ENCODE results near the gene LRCH3. TPM values are rescaled to one million over a fixed set of nuclear protein-coding genes. Genes with fewer than 3 reads are reported as not detected.

The LRCH3 gene
- total RNA-seq, 1 donor from 2014 or later = 42.1 TPM

DNA sequence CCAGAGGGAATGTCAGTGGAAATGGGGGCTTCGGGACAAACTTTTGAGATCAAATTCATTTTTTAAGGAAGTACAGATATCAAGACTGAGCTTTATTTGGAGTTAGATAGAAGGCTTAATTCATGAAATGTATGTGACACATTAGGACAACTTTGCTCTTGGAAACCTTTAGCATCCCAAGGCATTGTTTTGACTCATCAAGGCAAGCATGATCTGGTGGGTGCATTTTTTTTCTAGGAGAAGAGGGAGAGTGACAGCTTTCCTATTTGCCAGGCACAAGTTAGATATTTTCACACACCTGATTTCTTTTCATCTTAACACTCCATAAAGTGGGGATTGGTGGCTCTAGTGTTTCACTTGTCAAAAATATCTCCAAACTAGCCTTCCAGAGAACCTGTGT lies 97.5 kb downstream of the LRCH3 start:
- peak; percentile 39 for FAIRE-seq
- H3K27ac ChIP-seq (ENCODE audit: low read depth, low read length) = no peak overlapping the region
- peak overlapping the region; percentile 22 for H3K27ac Mint-ChIP-seq (ENCODE audit: unreplicated experiment)

GRCh38 chr3:197889204-197889930 lies 98.3 kb downstream of the LRCH3 start:
- Mint-ChIP-seq H3K4me3 (ENCODE audit: unreplicated experiment) (no peak overlapping the region), H3K36me3 (ENCODE audit: low read depth, unreplicated experiment) (no peaks in the 10 kb centered on the region), H3K27me3 (ENCODE audit: low read depth, unreplicated experiment) (no peaks in the 10 kb centered on the region), H3K9me3 (ENCODE audit: unreplicated experiment) (no peaks in the 10 kb centered on the region), H3K27ac (ENCODE audit: unreplicated experiment) (peak overlapping the region; percentile 27), H3K4me1 (ENCODE audit: low read depth, unreplicated experiment) (peaks cover 14% of the 10 kb centered on the region)
- TF ChIP-seq, protein P1, sequence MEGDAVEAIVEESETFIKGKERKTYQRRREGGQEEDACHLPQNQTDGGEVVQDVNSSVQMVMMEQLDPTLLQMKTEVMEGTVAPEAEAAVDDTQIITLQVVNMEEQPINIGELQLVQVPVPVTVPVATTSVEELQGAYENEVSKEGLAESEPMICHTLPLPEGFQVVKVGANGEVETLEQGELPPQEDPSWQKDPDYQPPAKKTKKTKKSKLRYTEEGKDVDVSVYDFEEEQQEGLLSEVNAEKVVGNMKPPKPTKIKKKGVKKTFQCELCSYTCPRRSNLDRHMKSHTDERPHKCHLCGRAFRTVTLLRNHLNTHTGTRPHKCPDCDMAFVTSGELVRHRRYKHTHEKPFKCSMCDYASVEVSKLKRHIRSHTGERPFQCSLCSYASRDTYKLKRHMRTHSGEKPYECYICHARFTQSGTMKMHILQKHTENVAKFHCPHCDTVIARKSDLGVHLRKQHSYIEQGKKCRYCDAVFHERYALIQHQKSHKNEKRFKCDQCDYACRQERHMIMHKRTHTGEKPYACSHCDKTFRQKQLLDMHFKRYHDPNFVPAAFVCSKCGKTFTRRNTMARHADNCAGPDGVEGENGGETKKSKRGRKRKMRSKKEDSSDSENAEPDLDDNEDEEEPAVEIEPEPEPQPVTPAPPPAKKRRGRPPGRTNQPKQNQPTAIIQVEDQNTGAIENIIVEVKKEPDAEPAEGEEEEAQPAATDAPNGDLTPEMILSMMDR (IDR thresholded peaks at IDR 0.05; ENCODE audit: insufficient read depth, low read depth, low read length) = no peak
- no peak for TF ChIP-seq EZH2 (IDR thresholded peaks at IDR 0.05; ENCODE audit: insufficient read depth, low read length)
- Histone ChIP-seq H3K9me3 (ENCODE audit: insufficient read depth, low read depth, low read length) (no peaks in the 10 kb centered on the region), H3K4me1 (ENCODE audit: insufficient read depth, low read length) (no peaks in the 10 kb centered on the region), H2AFZ (ENCODE audit: low read depth, low read length) (no peak overlapping the region), H3K79me2 (ENCODE audit: insufficient read depth, low read length) (no peaks in the 10 kb centered on the region), H3K36me3 (ENCODE audit: insufficient read depth, low read length) (peaks cover 3% of the 10 kb centered on the region), H4K20me1 (ENCODE audit: insufficient read depth, low read length) (no peaks in the 10 kb centered on the region), H3K27me3 (ENCODE audit: insufficient read depth, low read length) (no peaks in the 10 kb centered on the region), H3K9ac (ENCODE audit: low read length) (no peak overlapping the region), H3K4me3 (ENCODE audit: insufficient read depth, low read depth, low read length) (no peak overlapping the region), H3K27ac (ENCODE audit: low read depth, low read length) (no peak overlapping the region), H3K4me2 (ENCODE audit: low read length) (no peak overlapping the region)
- DNase-seq (ENCODE audit: low read depth) (no peak), FAIRE-seq (no peak)

More for the DNA sequence above, 97.5 kb downstream of the LRCH3 start:
- peaks cover 14% of the 10 kb centered on the region for H3K4me1 Mint-ChIP-seq (ENCODE audit: low read depth, unreplicated experiment)
- Histone ChIP-seq H3K27me3 (ENCODE audit: insufficient read depth, low read length) (no peaks in the 10 kb centered on the region), H3K4me2 (ENCODE audit: low read length) (no peak overlapping the region), H3K9ac (ENCODE audit: low read length) (no peak overlapping the region), H2AFZ (ENCODE audit: low read depth, low read length) (no peak overlapping the region), H4K20me1 (ENCODE audit: insufficient read depth, low read length) (no peaks in the 10 kb centered on the region), H3K79me2 (ENCODE audit: insufficient read depth, low read length) (no peaks in the 10 kb centered on the region), H3K36me3 (ENCODE audit: insufficient read depth, low read length) (peaks cover 7% of the 10 kb centered on the region), H3K4me1 (ENCODE audit: insufficient read depth, low read length) (no peaks in the 10 kb centered on the region), H3K9me3 (ENCODE audit: insufficient read depth, low read depth, low read length) (no peaks in the 10 kb centered on the region), H3K4me3 (ENCODE audit: insufficient read depth, low read depth, low read length) (no peak overlapping the region)
- H3K9me3 Mint-ChIP-seq (ENCODE audit: unreplicated experiment) = no peaks in the 10 kb centered on the region
- no peak for DNase-seq (ENCODE audit: low read depth)
- TF ChIP-seq, protein P1 (IDR thresholded peaks at IDR 0.05; ENCODE audit: insufficient read depth, low read depth, low read length) = no peak
- no peak for TF ChIP-seq EZH2 (IDR thresholded peaks at IDR 0.05; ENCODE audit: insufficient read depth, low read length)
- H3K27me3 Mint-ChIP-seq (ENCODE audit: low read depth, unreplicated experiment) = no peaks in the 10 kb centered on the region
- peaks cover under 1% of the 10 kb centered on the region for H3K36me3 Mint-ChIP-seq (ENCODE audit: low read depth, unreplicated experiment)
- no peak overlapping the region for H3K4me3 Mint-ChIP-seq (ENCODE audit: unreplicated experiment)

DNA sequence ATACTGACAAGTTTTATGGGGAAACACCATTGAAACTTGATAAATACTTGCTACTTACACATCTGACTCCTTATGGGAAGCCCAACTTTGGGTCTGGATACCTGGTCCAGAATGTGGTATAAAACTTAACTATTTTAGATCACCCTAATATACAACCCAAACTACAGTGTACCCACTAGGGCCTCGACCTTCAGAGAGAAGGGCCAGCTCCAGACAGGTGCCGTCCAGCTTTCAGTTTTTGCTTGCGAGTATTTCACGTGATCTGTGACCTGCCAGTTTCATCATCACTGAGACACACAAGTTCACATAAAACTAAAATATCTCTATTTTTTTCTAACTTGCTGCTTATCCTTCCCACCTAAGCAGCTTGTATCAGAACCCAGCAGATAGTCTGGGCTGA lies 99.6 kb downstream of the LRCH3 start:
- H3K4me3 ChIP-seq (ENCODE audit: insufficient read depth, low read depth, low read length) = no peak overlapping the region
- H3K4me1 ChIP-seq (ENCODE audit: insufficient read depth, low read length) = no peaks in the 10 kb centered on the region
- H3K4me1 Mint-ChIP-seq (ENCODE audit: low read depth, unreplicated experiment) = peaks cover 14% of the 10 kb centered on the region
- no peak overlapping the region for H3K9ac ChIP-seq (ENCODE audit: low read length)
- H2AFZ ChIP-seq (ENCODE audit: low read depth, low read length) = no peak overlapping the region
- H3K79me2 ChIP-seq (ENCODE audit: insufficient read depth, low read length) = no peaks in the 10 kb centered on the region
- H3K27me3 Mint-ChIP-seq (ENCODE audit: low read depth, unreplicated experiment) = no peaks in the 10 kb centered on the region
- no peaks in the 10 kb centered on the region for H3K36me3 Mint-ChIP-seq (ENCODE audit: low read depth, unreplicated experiment)
- no peak overlapping the region for H3K4me3 Mint-ChIP-seq (ENCODE audit: unreplicated experiment)
- no peaks in the 10 kb centered on the region for H4K20me1 ChIP-seq (ENCODE audit: insufficient read depth, low read length)
- no peaks in the 10 kb centered on the region for H3K27me3 ChIP-seq (ENCODE audit: insufficient read depth, low read length)
- H3K27ac ChIP-seq (ENCODE audit: low read depth, low read length) = no peak overlapping the region
- H3K9me3 Mint-ChIP-seq (ENCODE audit: unreplicated experiment) = no peaks in the 10 kb centered on the region
- H3K4me2 ChIP-seq (ENCODE audit: low read length) = no peak overlapping the region
- no peak overlapping the region for H3K27ac Mint-ChIP-seq (ENCODE audit: unreplicated experiment)
- H3K9me3 ChIP-seq (ENCODE audit: insufficient read depth, low read depth, low read length) = no peaks in the 10 kb centered on the region
- FAIRE-seq = no peak
- no peak for TF ChIP-seq EZH2 (IDR thresholded peaks at IDR 0.05; ENCODE audit: insufficient read depth, low read length)
- TF ChIP-seq, protein P1 (IDR thresholded peaks at IDR 0.05; ENCODE audit: insufficient read depth, low read depth, low read length) = no peak
- no peak for DNase-seq (ENCODE audit: low read depth)
- H3K36me3 ChIP-seq (ENCODE audit: insufficient read depth, low read length) = no peaks in the 10 kb centered on the region
